ENCODE measurements around the gene COPRS.
"Not testable (repeated sequence)": the region's sequence is repeated elsewhere in the genome, so short reads cannot be mapped to it uniquely, and the experiment has no call there.

COPRS gene

GRCh38 chr17:31825961-31826691 lies 32.9 kb downstream of the COPRS start:
- TF ChIP-seq, protein P1, sequence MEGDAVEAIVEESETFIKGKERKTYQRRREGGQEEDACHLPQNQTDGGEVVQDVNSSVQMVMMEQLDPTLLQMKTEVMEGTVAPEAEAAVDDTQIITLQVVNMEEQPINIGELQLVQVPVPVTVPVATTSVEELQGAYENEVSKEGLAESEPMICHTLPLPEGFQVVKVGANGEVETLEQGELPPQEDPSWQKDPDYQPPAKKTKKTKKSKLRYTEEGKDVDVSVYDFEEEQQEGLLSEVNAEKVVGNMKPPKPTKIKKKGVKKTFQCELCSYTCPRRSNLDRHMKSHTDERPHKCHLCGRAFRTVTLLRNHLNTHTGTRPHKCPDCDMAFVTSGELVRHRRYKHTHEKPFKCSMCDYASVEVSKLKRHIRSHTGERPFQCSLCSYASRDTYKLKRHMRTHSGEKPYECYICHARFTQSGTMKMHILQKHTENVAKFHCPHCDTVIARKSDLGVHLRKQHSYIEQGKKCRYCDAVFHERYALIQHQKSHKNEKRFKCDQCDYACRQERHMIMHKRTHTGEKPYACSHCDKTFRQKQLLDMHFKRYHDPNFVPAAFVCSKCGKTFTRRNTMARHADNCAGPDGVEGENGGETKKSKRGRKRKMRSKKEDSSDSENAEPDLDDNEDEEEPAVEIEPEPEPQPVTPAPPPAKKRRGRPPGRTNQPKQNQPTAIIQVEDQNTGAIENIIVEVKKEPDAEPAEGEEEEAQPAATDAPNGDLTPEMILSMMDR (IDR thresholded peaks at IDR 0.05; ENCODE audit: borderline replicate concordance, control extremely low read depth, extremely low read depth, insufficient read depth, missing control alignments), result no peak
- no peak for DNase-seq (ENCODE audit: low spot score)
- in situ Hi-C loops (cut with MboI; ENCODE audit: low sequenced_read_pairs, unreplicated experiment), result loop anchor here (25.0 kb wide), 1 partner anchor 389 kb away; no protein-coding TSS in a partner anchor

DNA sequence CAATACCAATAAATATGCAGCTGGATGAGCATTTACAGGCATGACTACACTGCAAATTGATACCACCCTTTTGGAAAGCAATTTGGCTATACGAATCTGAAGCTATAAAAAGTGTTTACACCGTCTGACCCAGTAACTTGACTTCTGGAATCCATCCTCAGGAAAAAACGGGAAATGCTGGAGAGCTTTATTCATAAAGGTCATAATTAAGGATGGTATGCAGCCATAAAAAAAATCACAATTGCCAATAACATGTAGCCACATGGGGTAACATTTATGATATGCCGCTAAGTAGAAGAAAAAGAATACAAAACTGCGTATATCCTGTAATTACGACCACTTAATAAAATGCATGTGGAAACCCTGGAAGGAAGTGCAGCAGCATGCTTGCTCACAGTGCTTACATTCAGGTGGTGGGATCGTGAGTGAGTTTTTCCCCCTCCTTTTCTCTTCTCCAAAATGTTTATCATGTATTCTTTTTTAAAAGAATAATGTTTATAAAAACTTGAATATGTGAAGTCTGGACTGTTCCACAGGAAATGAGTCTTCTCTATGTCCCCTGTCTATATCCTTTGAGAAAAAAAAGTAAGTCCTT lies 34.2 kb downstream of the COPRS start:
- TF ChIP-seq, protein P1 (IDR thresholded peaks at IDR 0.05; ENCODE audit: borderline replicate concordance, control extremely low read depth, extremely low read depth, insufficient read depth, missing control alignments), result no peak
- DNase-seq (ENCODE audit: low spot score), result no peak
- in situ Hi-C loops (cut with MboI; ENCODE audit: low sequenced_read_pairs, unreplicated experiment), result loop anchor here (25.0 kb wide), 1 partner anchor 388 kb away; no protein-coding TSS in a partner anchor

DNA sequence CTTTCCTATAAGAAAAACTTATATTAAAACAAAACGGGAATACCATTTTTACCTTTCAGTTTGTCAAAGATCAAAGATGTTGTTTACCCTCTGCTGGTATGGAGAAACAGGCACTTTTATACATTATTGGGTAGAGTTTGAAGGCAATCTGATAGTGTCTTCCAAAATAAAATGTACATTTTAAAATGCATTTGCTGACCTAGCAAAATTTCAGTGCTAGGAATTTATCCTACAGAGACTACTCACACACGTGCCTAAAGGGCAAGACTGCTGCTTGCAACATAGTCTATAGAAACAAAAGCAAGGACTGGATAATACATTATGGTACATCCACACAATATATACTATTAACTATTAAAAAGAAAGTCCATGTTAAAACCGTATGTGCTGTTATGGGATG lies 36.0 kb downstream of the COPRS start:
- no peak for DNase-seq (ENCODE audit: low spot score)
- TF ChIP-seq, protein P1 (IDR thresholded peaks at IDR 0.05; ENCODE audit: borderline replicate concordance, control extremely low read depth, extremely low read depth, insufficient read depth, missing control alignments), result no peak
- in situ Hi-C loops (cut with MboI; ENCODE audit: low sequenced_read_pairs, unreplicated experiment), result no loop called here

DNA sequence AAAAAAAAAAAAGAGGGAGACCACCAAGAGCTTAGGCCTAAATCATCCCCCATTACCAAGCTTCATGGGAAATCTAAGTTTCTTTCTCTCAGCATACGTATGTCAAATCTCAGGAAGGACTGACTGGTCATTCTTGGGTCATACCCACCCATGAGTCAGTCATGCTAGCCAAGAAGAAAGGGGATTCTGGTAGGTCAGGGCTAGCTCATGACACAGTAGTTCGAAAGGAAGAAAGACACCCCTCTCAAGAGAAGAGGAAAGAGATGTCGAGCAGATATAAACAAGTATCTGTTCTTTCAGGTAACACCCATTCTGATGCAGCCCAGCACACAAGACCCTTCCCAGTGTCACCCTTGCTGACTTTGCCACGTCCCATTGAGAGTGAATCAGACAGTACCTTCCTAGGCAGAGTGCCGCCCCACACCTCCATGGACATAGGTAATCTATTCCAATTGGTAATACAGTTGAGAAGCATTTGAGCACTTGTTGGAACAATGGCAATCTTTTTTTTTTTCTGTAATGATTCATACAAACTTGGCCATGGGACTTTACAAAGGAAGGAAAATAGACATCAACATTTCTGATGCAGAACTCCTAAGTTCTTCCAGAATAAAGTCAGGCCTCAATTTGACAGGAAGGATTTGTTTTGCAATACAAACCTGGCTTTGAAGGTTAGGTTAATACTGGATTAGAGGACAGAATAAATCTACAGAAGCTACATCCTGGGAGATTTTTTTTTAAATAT lies 38.2 kb downstream of the COPRS start:
- in situ Hi-C loops (cut with MboI; ENCODE audit: low sequenced_read_pairs, unreplicated experiment), result no loop called here
- no peak for DNase-seq (ENCODE audit: low spot score)

DNA sequence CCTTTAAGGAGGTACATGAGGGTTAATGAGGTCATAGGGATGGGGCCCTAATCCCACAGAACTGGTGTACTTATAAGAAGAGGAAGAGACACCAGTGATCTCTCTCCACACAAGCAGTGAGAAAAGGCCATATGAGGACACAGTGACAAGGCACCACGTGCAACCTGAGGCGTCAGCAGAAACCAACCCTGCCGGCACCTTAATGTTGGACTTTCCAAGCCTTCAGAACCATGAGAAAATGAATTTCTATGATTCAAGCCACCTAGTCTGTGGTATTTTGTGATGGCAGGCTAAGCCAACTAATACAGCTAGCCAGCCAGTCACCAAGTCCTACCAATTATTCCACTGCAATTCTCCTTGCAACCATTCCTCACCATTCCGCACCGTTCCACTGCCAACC lies 39.5 kb downstream of the COPRS start:
- in situ Hi-C loops (cut with MboI; ENCODE audit: low sequenced_read_pairs, unreplicated experiment), result no loop called here
- no peak for DNase-seq (ENCODE audit: low spot score)
- TF ChIP-seq, protein P1 (IDR thresholded peaks at IDR 0.05; ENCODE audit: borderline replicate concordance, control extremely low read depth, extremely low read depth, insufficient read depth, missing control alignments), result no peak

More for the DNA sequence above, 38.2 kb downstream of the COPRS start:
- TF ChIP-seq, protein P1 (IDR thresholded peaks at IDR 0.05; ENCODE audit: borderline replicate concordance, control extremely low read depth, extremely low read depth, insufficient read depth, missing control alignments), result no peak

DNA sequence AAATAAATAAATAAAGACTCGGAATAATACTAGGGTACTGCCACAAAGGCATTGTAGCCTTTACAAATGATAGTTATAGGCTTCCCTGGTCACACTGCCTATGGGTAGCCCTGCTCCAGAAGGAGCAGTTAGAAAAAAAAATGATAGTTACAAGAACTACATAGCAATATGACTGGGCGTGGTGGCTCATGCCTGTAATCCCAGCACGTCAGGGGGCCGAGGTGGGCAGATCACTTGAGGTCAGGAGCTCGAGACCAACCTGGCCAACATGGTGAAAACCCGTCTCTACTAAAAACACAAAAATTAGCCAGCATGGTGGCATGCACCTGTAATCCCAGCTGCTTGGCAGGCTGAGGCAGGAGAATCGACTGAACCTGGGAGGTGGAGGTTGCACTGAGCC lies 40.2 kb downstream of the COPRS start:
- in situ Hi-C loops (cut with MboI; ENCODE audit: low sequenced_read_pairs, unreplicated experiment); DNase-seq (ENCODE audit: low spot score): not testable (repeated sequence)

Measured in GM13976 (cell line).